CD4-positive, alpha-beta T cell treated with Interleukin-6 at 100 ng/mL for 8 hours (primary cell): Measurements from ENCODE around the gene MR1.

Source experiments
- DNase-seq: peaks from one replicate; pipeline ENCODE4 v3.0.0-alpha.2; 2020; ENCODE audit warnings: mixed read lengths, low spot score

MR1 gene

DNA sequence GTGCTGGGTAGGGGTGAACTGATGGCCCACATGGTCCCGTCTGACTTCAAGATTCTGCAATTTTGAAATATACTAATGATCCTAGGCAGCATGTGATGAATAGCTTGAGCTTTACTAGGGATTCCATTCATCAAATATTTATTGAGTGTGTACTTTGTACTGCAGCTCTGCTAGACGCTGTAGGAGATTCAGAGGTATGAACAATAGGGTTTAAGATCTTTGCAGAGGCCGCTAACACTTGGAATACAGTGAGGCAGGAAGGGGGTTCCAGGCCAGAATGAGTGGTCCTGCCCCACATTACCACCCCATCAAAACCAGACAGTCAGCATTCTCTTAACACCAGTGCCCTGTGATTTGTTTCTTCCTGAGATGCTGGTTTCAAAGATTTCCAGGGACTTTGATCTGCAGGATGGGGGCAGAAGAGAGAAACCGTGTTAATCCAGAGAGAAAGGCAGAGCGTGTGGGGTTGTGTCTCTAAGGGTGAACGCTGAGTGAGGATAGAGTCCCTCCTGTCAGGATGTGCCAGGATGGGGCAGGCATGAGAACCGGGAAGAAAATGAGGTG, 74.6 kb downstream of the MR1 start:
- DNase-seq, result no peak

DNA sequence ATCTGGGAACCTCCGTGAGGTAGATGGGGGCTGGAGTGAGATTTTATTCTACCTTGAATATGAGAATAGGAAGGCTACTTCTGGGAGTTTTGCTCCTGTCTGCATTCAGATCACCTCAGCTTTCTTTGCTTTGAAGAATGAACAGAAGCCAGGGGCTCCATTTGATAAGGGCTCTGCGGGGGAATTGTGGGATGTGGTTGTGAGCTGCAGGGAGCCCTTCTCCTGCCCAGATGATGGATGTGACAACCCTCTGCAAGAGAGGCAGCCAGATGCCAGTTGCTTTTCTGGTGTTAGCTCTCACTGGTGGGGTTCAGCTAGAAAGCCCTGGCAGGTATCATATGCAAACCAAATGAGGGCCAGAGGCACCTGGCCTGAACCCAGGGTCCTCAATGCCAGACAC, 76.2 kb downstream of the MR1 start:
- DNase-seq, result no peak
